K562 (cell line): ENCODE measurements around the gene ANKRD44. TPM values are rescaled to one million over a fixed set of nuclear protein-coding genes. Genes with fewer than 3 reads are reported as not detected.

Source experiments
- ATAC-seq: fragments of 200-7000 bp; cut with Tn5 transposase; 3 replicates; pipeline ENCODE4 v1.9.1; 2020; ENCODE audit warnings: moderate library complexity
- BruUV-seq: library from RNA; stranded (reverse); fragments of 400-500 nt; replicated peaks from 2 replicates; lab custom pipeline; 2021; lab: Mats Ljungman, UMichigan
- CTCF ChIA-PET: fragments of 300-600 bp; formaldehyde crosslinking; extraction: SDS; loops from one replicate; lab custom pipeline; 2021; ENCODE audit warnings: low intra/inter-chr PET ratio; lab: Yijun Ruan, JAX
- POLR2A ChIA-PET: fragments of 300-600, 350-650 bp; sonication (Branson Sonifier 250); formaldehyde crosslinking; extraction: SDS; loops from one replicate; lab custom pipeline; 2021; ENCODE audit warnings: antibody characterized with exemption, inconsistent platforms; lab: Yijun Ruan, JAX
- DNase-seq, 4 experiments: peaks; one replicate each; pipeline versions ENCODE4 v3.0.0 to v3.0.0-alpha.2; 2011 to 2018; ENCODE audit warnings: low spot score in 3 of 4, mixed read lengths in 3 of 4; ENCODE audit errors: extremely low read depth in 1 of 4
- FAIRE-seq: peaks from 2 replicates; lab custom pipeline; 2011; peaks lifted over from hg19 to GRCh38; lab: Jason Lieb, UNC
- H2AFZ ChIP-seq: 2 replicates; pipeline ENCODE4 v1.6.0; 2011; ENCODE audit warnings: low read depth, low read length, control low read depth, inconsistent platforms
- H3K27ac ChIP-seq: fragments of 200-600 bp; 3 replicates; pipeline ENCODE4 v1.8.0; 2011; ENCODE audit warnings: low read depth, mild to moderate bottlenecking, control low read depth, inconsistent platforms, low read length, moderate library complexity, mixed read lengths; ENCODE audit errors: extremely low read depth
- H3K27me3 ChIP-seq, 2 experiments: fragments of 300-600 bp in 1 of 2; 2 replicates in 1 of 2; 3 replicates in 1 of 2; pipeline versions ENCODE4 v1.6.0 to v1.8.0; 2011; ENCODE audit warnings: inconsistent platforms in 2 of 2, low read length in 2 of 2, mild to moderate bottlenecking in 1 of 2, mixed read lengths in 1 of 2, moderate library complexity in 1 of 2; ENCODE audit not compliant: control insufficient read depth in 2 of 2, insufficient read depth in 2 of 2
- H3K36me3 ChIP-seq: fragments of 300-600 bp; 3 replicates; pipeline ENCODE4 v1.8.0; 2011; ENCODE audit warnings: mild to moderate bottlenecking, low read length, inconsistent platforms; ENCODE audit not compliant: control insufficient read depth, insufficient read depth
- H3K4me1 ChIP-seq, 2 experiments: fragments of 200-600 bp in 1 of 2; replicated peaks in 1 of 2; 2 replicates in 1 of 2; 3 replicates in 1 of 2; pipeline versions ENCODE4 v1.5.1 to v1.8.0; 2011; ENCODE audit warnings: inconsistent platforms in 2 of 2, low read length in 2 of 2, mild to moderate bottlenecking in 1 of 2, mixed read lengths in 1 of 2, moderate library complexity in 1 of 2; ENCODE audit not compliant: control insufficient read depth in 2 of 2, insufficient read depth in 2 of 2
- H3K4me2 ChIP-seq: 2 replicates; pipeline ENCODE4 v1.6.1; 2011; ENCODE audit warnings: low read length, control low read depth, inconsistent platforms, mixed read lengths; ENCODE audit not compliant: insufficient read depth
- H3K4me3 ChIP-seq: fragments of 200-600 bp; sonication (generic), shearing (Covaris generic); 2 replicates; pipeline ENCODE4 v1.5.1; 2016; ENCODE audit warnings: control low read depth, inconsistent platforms
- H3K79me2 ChIP-seq: fragments of 200-600 bp; 3 replicates; pipeline ENCODE4 v1.8.0; 2011; ENCODE audit warnings: low read length, inconsistent platforms; ENCODE audit not compliant: control insufficient read depth, insufficient read depth
- H3K9ac ChIP-seq, 2 experiments: 2 replicates each; pipeline versions ENCODE4 v1.6.0 to v1.6.1; 2011; ENCODE audit warnings: low read depth in 2 of 2, low read length in 2 of 2, control low read depth in 1 of 2, inconsistent platforms in 1 of 2, mild to moderate bottlenecking in 1 of 2, mixed read lengths in 1 of 2; ENCODE audit not compliant: insufficient read depth in 1 of 2
- H3K9me1 ChIP-seq: one replicate; pipeline ENCODE4 v1.6.0; 2011; ENCODE audit warnings: inconsistent platforms, mild to moderate bottlenecking, low read length, moderate library complexity; ENCODE audit not compliant: control insufficient read depth, insufficient read depth
- H3K9me3 ChIP-seq: replicated peaks from 2 replicates; pipeline ENCODE4 v1.5.1; 2011; ENCODE audit warnings: low read depth, low read length, inconsistent platforms; ENCODE audit not compliant: control insufficient read depth, insufficient read depth
- H4K20me1 ChIP-seq: replicated peaks from 2 replicates; pipeline ENCODE4 v1.6.1; 2011; ENCODE audit warnings: low read length, inconsistent platforms, mixed read lengths; ENCODE audit not compliant: control insufficient read depth, insufficient read depth
- CREBBP ChIP-seq: IDR thresholded peaks from one replicate; pipeline ENCODE4 v1.6.1; 2012; ENCODE audit warnings: low read depth, mild to moderate bottlenecking, control low read depth, inconsistent platforms, low read length
- CREM ChIP-seq: IDR thresholded peaks from 2 replicates; pipeline ENCODE4 v1.6.1; 2014; ENCODE audit warnings: antibody characterized with exemption, low read depth
- DPF2 ChIP-seq: fragments of 450-650 bp; IDR thresholded peaks from 2 replicates; pipeline ENCODE4 v1.6.1; 2016
- FOSL1 ChIP-seq: fragments of 200-800 bp; sonication (Bioruptor generic); conservative IDR thresholded peaks from 2 replicates; pipeline ENCODE4 v1.6.1; 2016; ENCODE audit warnings: missing genetic modification characterization, missing compliant biosample characterization
- JUN ChIP-seq, 2 experiments: sonication (generic) in 1 of 2; formaldehyde crosslinking in 1 of 2; IDR thresholded peaks; 2 replicates each; pipeline versions ENCODE4 v1.6.1 to v1.8.0; 2012 to 2022; ENCODE audit warnings: borderline replicate concordance in 2 of 2, mild to moderate bottlenecking in 2 of 2, improper control_type of control experiment in 1 of 2, low read depth in 1 of 2, low read length in 1 of 2, missing genetic modification reagents in 1 of 2
- MAFK ChIP-seq: IDR thresholded peaks from 2 replicates; pipeline ENCODE4 v1.6.1; 2011; ENCODE audit warnings: low read length, improper control_type of control experiment
- SMARCA4 ChIP-seq: fragments of 450-650 bp; IDR thresholded peaks from 2 replicates; pipeline ENCODE4 v1.6.1; 2016
- SMARCC2 ChIP-seq: fragments of 450-650 bp; IDR thresholded peaks from 2 replicates; pipeline ENCODE4 v1.6.1; 2017; ENCODE audit warnings: antibody characterized with exemption, moderate library complexity, mild to moderate bottlenecking, low read depth
- SOX6 ChIP-seq: fragments of 450-650 bp; IDR thresholded peaks from 2 replicates; pipeline ENCODE4 v1.6.1; 2014; ENCODE audit warnings: mild to moderate bottlenecking
- STAT5A ChIP-seq: IDR thresholded peaks from 2 replicates; pipeline ENCODE4 v1.6.1; 2012; ENCODE audit warnings: low read length, inconsistent platforms, borderline replicate concordance
- TAF9B ChIP-seq: fragments of 450-650 bp; IDR thresholded peaks from 2 replicates; pipeline ENCODE4 v1.6.1; 2018; ENCODE audit warnings: mild to moderate bottlenecking; ENCODE audit not compliant: partially characterized antibody
- TEAD1 ChIP-seq, 2 experiments: fragments of 450-650 bp in 1 of 2; sonication (generic) in 1 of 2; formaldehyde crosslinking; IDR thresholded peaks; 2 replicates each; pipeline versions ENCODE4 v1.4.0 to v1.8.0; 2020 to 2022; ENCODE audit warnings: mild to moderate bottlenecking in 2 of 2, missing genetic modification reagents in 1 of 2
- ZNF184 ChIP-seq: sonication (generic); formaldehyde crosslinking; IDR thresholded peaks from 2 replicates; pipeline ENCODE4 v1.5.0; 2020; ENCODE audit warnings: missing genetic modification reagents
- WGBS: fragments of 100-300 bp; shearing (Covaris generic); methylation state at CpG from one replicate; pipeline ENCODE4 v1.1.6; 2016; ENCODE audit warnings: low coverage, mixed read lengths; ENCODE audit not compliant: insufficient coverage; ENCODE audit errors: missing lambda C conversion rate; 5-methylcytosine and 5-hydroxymethylcytosine counted together
- in situ Hi-C: fragments of 300-500 bp; cut with MboI; formaldehyde crosslinking; loops from 4 replicates; pipeline ENCODE4 v1.15.0; 2018; ENCODE audit warnings: inconsistent platforms, mixed read lengths
- intact Hi-C: fragments of 100-400 bp; cut with micrococcal nuclease; formaldehyde crosslinking; loops from 2 replicates; pipeline ENCODE4 v1.14.2; 2022
- polyA plus RNA-seq, 8 experiments: library from polyadenylated mRNA; depleted of rRNA in 4 of 8; stranded (reverse) in 5 of 8; unstranded in 3 of 8; fragments of >200 nt; fragmentation: Nextera tagmentation in 2 of 8; fragmentation: Illumina TruSeq in 1 of 8; extraction: Ambion mirVana in 2 of 8; extraction: Trizol in 1 of 8; gene quantifications; 2 replicates each; pipeline versions ENCODE4 v1.2.1 to v1.2.3, GENCODE V29; 2011 to 2014; ENCODE audit warnings: inconsistent platforms in 1 of 8, missing spikeins in 1 of 8
- total RNA-seq, 7 experiments: library from RNA; depleted of rRNA in 6 of 7; stranded (reverse); fragments of >200 nt in 6 of 7; fragmentation: Illumina TruSeq in 2 of 7; extraction: Trizol in 2 of 7; gene quantifications; 2 replicates each; pipeline versions ENCODE4 v1.2.1 to v1.2.3, GENCODE V29; 2011 to 2021; ENCODE audit warnings: low replicate concordance in 1 of 7
- TF ChIP-seq, protein P1 (sequence below): sonication (generic); formaldehyde crosslinking; IDR thresholded peaks from 2 replicates; pipeline ENCODE4 v1.4.0; 2020; ENCODE audit warnings: mild to moderate bottlenecking, missing genetic modification reagents
- TF ChIP-seq, protein P2 (sequence below): fragments of 450-650 bp; formaldehyde crosslinking; IDR thresholded peaks from 2 replicates; pipeline ENCODE4 v1.4.0; 2022; ENCODE audit warnings: mild to moderate bottlenecking, moderate library complexity
- TF ChIP-seq, protein P3 (sequence below): fragments of 450-650 bp; formaldehyde crosslinking; IDR thresholded peaks from 2 replicates; pipeline ENCODE4 v1.4.0; 2022; ENCODE audit warnings: missing genetic modification characterization
- TF ChIP-seq, protein P4 (sequence below): sonication (generic); formaldehyde crosslinking; IDR thresholded peaks from 2 replicates; pipeline ENCODE4 v1.8.1; 2023; ENCODE audit warnings: mild to moderate bottlenecking, missing genetic modification reagents

ANKRD44 gene
- total and polyA plus RNA-seq, 9 of the 15 experiments (the other 6 are each of a cell fraction or from before 2014, with no cell fraction given): 0.03 to 0.64 (median 0.07) TPM; not detected in 3

DNA sequence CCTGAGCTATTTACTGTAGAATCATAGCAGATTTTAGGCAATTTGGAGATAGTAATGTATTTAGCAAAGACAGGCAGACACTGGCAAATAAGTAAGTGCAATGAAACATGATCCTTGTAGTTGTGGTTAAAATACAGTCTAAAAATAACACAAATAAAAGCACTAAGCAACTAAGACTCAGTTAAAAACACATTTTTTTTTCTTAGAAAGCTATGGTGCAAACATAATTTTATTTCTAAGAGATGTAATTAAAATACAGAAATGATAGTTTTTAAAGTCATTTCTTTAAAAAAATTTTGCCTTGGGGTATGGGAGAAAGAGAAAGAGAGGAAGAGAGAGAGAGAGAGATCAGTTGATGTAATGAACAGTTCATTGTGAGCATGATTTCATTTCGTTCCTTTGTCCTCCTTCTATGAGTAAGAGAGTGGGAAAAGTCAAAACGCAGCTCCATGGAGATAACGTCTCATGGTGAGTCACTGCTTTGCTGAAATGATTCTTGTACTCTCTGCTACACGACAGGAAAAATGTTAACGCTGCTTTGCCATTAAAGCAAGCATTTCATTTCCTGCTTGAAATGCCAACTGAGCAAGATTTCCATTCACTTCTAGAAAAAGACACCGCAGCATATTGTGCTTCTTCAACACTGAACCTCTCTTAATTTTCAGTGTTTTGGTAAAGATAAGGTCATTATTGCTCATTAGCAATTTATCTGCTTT lies 322.8 kb downstream of the ANKRD44 start:
- ChIA-PET POLR2A (no interaction called here), CTCF (no interaction called here)
- Histone ChIP-seq H3K27ac (peak overlapping the region; percentile 12; the same call in 1 of the 3 replicates), H2AFZ (no peak overlapping the region), H3K9ac (no peak overlapping the region), H3K79me2 (no peaks in the 10 kb centered on the region), H4K20me1 (no peaks in the 10 kb centered on the region), H3K4me1 (no peaks in the 10 kb centered on the region), H3K36me3 (no peaks in the 10 kb centered on the region), H3K9me1 (no peaks in the 10 kb centered on the region), H3K4me3 (no peak overlapping the region), H3K27me3 (no peaks in the 10 kb centered on the region), H3K9me3 (no peaks in the 10 kb centered on the region), H3K4me2 (no peak overlapping the region)
- BruUV-seq: no TSS peak
- ATAC-seq (peak; percentile 69), DNase-seq (peak in 2 of 4 experiments; percentile 17 to 46), FAIRE-seq (peak; percentile 23)
- intact Hi-C loops (no loop called here), in situ Hi-C loops (no loop called here)
- WGBS: 0% methylated on average over 6 of the region's 6 CpGs
- TF ChIP-seq TAF9B (no peak), TEAD1 (CRISPR knock-in tag; IDR thresholded peaks at IDR 0.05) (no peak), FOSL1 (tag) (peak; percentile 94), ZNF184 (no peak), CREM (peak; percentile 35; the same call in 1 of the 2 replicates), JUN (IDR thresholded peaks at IDR 0.05; ENCODE audit: borderline replicate concordance, low read depth, low read length) (peak; percentile 57; the same call in 1 of the 2 replicates), JUN (CRISPR knock-in tag; IDR thresholded peaks at IDR 0.05; ENCODE audit: borderline replicate concordance) (no peak), DPF2 (peak; percentile 53; the same call in 1 of the 2 replicates), SOX6 (peak; percentile 39; the same call in 1 of the 2 replicates), STAT5A (no peak), SMARCA4 (peak; percentile 55), MAFK (no peak), SMARCC2 (no peak), CREBBP (no peak)
- TF ChIP-seq, protein P1, sequence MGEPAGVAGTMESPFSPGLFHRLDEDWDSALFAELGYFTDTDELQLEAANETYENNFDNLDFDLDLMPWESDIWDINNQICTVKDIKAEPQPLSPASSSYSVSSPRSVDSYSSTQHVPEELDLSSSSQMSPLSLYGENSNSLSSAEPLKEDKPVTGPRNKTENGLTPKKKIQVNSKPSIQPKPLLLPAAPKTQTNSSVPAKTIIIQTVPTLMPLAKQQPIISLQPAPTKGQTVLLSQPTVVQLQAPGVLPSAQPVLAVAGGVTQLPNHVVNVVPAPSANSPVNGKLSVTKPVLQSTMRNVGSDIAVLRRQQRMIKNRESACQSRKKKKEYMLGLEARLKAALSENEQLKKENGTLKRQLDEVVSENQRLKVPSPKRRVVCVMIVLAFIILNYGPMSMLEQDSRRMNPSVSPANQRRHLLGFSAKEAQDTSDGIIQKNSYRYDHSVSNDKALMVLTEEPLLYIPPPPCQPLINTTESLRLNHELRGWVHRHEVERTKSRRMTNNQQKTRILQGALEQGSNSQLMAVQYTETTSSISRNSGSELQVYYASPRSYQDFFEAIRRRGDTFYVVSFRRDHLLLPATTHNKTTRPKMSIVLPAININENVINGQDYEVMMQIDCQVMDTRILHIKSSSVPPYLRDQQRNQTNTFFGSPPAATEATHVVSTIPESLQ (CRISPR knock-in tag): no peak
- TF ChIP-seq, protein P2, sequence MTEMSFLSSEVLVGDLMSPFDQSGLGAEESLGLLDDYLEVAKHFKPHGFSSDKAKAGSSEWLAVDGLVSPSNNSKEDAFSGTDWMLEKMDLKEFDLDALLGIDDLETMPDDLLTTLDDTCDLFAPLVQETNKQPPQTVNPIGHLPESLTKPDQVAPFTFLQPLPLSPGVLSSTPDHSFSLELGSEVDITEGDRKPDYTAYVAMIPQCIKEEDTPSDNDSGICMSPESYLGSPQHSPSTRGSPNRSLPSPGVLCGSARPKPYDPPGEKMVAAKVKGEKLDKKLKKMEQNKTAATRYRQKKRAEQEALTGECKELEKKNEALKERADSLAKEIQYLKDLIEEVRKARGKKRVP (CRISPR knock-in tag): no peak
- TF ChIP-seq, protein P3, sequence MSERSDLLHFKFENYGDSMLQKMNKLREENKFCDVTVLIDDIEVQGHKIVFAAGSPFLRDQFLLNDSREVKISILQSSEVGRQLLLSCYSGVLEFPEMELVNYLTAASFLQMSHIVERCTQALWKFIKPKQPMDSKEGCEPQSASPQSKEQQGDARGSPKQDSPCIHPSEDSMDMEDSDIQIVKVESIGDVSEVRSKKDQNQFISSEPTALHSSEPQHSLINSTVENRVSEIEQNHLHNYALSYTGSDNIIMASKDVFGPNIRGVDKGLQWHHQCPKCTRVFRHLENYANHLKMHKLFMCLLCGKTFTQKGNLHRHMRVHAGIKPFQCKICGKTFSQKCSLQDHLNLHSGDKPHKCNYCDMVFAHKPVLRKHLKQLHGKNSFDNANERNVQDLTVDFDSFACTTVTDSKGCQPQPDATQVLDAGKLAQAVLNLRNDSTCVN (CRISPR knock-in tag): no peak
- TF ChIP-seq, protein P4, sequence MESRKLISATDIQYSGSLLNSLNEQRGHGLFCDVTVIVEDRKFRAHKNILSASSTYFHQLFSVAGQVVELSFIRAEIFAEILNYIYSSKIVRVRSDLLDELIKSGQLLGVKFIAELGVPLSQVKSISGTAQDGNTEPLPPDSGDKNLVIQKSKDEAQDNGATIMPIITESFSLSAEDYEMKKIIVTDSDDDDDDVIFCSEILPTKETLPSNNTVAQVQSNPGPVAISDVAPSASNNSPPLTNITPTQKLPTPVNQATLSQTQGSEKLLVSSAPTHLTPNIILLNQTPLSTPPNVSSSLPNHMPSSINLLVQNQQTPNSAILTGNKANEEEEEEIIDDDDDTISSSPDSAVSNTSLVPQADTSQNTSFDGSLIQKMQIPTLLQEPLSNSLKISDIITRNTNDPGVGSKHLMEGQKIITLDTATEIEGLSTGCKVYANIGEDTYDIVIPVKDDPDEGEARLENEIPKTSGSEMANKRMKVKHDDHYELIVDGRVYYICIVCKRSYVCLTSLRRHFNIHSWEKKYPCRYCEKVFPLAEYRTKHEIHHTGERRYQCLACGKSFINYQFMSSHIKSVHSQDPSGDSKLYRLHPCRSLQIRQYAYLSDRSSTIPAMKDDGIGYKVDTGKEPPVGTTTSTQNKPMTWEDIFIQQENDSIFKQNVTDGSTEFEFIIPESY (CRISPR knock-in tag): no peak
